Hepatocyte (in vitro differentiated cells): ENCODE results near the gene AHNAK. TPM values are rescaled to one million over a fixed set of nuclear protein-coding genes. Genes with fewer than 3 reads are reported as not detected.
A peak's percentile ranks its signal among the peaks of the same experiment; 100 is the strongest.

Experiments used
- DNase-seq: peaks from one replicate; pipeline ENCODE4 v3.0.0-alpha.2; 2016; ENCODE audit warnings: low spot score
- H2AFZ ChIP-seq: fragments of 200-600 bp; sonication (generic); 2 replicates; pipeline ENCODE4 v1.6.0; 2016; ENCODE audit warnings: antibody characterized with exemption, mild to moderate bottlenecking
- H3K27ac ChIP-seq: fragments of 200-600 bp; sonication (generic); 2 replicates; pipeline ENCODE4 v1.5.1; 2016; ENCODE audit warnings: mild to moderate bottlenecking
- H3K27me3 ChIP-seq: fragments of 200-600 bp; sonication (generic); 2 replicates; pipeline ENCODE4 v1.6.1; 2016
- H3K36me3 ChIP-seq: fragments of 200-600 bp; sonication (generic); replicated peaks from 2 replicates; pipeline ENCODE4 v1.5.1; 2016; ENCODE audit warnings: low read depth; ENCODE audit not compliant: insufficient read depth
- H3K4me1 ChIP-seq: fragments of 200-600 bp; sonication (generic); 2 replicates; pipeline ENCODE4 v1.5.1; 2016; ENCODE audit warnings: mild to moderate bottlenecking, moderate library complexity; ENCODE audit not compliant: insufficient read depth
- H3K4me2 ChIP-seq: fragments of 200-600 bp; sonication (generic); 2 replicates; pipeline ENCODE4 v1.6.0; 2016
- H3K4me3 ChIP-seq: fragments of 200-600 bp; sonication (generic); 2 replicates; pipeline ENCODE4 v1.5.1; 2016; ENCODE audit warnings: mild to moderate bottlenecking
- H3K79me2 ChIP-seq: fragments of 200-600 bp; sonication (generic); 2 replicates; pipeline ENCODE4 v1.6.0; 2017; ENCODE audit warnings: mild to moderate bottlenecking
- H3K9me2 ChIP-seq: fragments of 200-600 bp; sonication (generic); replicated peaks from 2 replicates; pipeline ENCODE4 v1.6.0; 2017; ENCODE audit warnings: mild to moderate bottlenecking; ENCODE audit not compliant: insufficient read depth
- H3K9me3 ChIP-seq: fragments of 200-600 bp; sonication (generic); 2 replicates; pipeline ENCODE4 v1.5.1; 2016; ENCODE audit warnings: low read depth, mild to moderate bottlenecking
- H4K20me1 ChIP-seq: fragments of 200-600 bp; sonication (generic); 2 replicates; pipeline ENCODE4 v1.6.0; 2016; ENCODE audit warnings: mild to moderate bottlenecking; ENCODE audit not compliant: insufficient read depth, poor library complexity, severe bottlenecking
- CTCF ChIP-seq: fragments of 200-600 bp; sonication (generic); IDR thresholded peaks from 2 replicates; pipeline ENCODE4 v1.5.1; 2016; ENCODE audit warnings: antibody characterized with exemption, mild to moderate bottlenecking; ENCODE audit not compliant: poor library complexity
- EZH2 ChIP-seq: fragments of 200-600 bp; sonication (generic); IDR thresholded peaks from 2 replicates; pipeline ENCODE4 v1.6.1; 2016; ENCODE audit warnings: antibody characterized with exemption, mild to moderate bottlenecking, borderline replicate concordance
- EZH2phosphoT487 ChIP-seq: fragments of 200-600 bp; sonication (generic); IDR thresholded peaks from one replicate; pipeline ENCODE4 v1.6.1; 2018; ENCODE audit warnings: antibody characterized with exemption, mild to moderate bottlenecking, low read depth, moderate library complexity; ENCODE audit not compliant: unreplicated experiment, severe bottlenecking
- WGBS: methylation state at CpG from one replicate; pipeline ENCODE4 v1.1.6; 2016; ENCODE audit warnings: low lambda C conversion rate; ENCODE audit errors: missing lambda C conversion rate; 5-methylcytosine and 5-hydroxymethylcytosine counted together
- polyA plus RNA-seq: library from polyadenylated mRNA; unstranded; fragments of >200 nt; fragmentation: Nextera tagmentation; extraction: Ambion mirVana; gene quantifications from 2 replicates; pipeline ENCODE4 v1.2.1, GENCODE V29; 2016
- total RNA-seq: library from RNA; depleted of rRNA; stranded (reverse); fragments of >200 nt; gene quantifications from 2 replicates; pipeline ENCODE4 v1.2.3, GENCODE V29; 2014

AHNAK gene
- total and polyA plus RNA-seq, 2 experiments from 2014 or later: 47.6 to 237 TPM

DNA sequence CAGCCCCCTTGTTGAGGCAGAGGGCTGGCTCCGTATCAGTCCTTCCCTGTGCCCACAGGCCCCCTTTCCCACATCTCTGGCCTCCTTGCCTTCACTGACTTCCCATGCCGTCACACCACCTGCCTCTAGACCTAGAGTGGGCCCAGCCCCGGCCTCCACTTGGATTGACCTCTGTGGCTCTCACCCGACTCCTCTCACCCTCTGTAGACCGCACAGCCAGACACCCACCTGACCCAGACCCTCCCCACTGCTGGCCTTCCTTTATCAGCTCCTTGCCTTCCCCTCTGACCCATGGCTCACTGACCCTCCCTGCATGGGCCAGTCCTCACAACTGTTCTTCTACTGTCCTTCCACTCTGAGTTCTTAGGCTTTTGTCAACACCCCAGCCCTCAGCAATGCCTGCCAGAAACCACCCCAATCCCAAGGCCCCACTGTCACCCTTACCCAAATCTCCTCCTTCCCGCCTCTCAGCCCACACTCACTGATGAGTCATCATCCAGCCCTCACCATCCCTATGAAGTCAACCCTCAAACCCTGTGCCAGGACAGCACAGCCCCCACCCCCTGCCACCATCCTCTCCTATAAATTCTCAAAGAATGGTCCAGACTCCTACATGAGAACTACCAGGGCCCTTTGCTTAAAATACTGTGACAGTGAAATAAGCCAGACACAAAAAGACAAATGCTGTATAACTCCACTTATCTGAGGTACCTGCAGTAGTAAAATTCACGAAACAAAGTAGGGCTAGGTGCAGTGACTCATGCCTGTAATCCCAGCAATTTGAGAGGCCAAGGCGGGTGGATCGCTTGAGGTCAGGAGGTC lies 74.3 kb downstream of the AHNAK start:
- no peak overlapping the region for H2AFZ ChIP-seq
- H3K9me3 ChIP-seq: no peaks in the 10 kb centered on the region
- WGBS: 48% methylated on average over 9 of the region's 9 CpGs
- no peak for TF ChIP-seq EZH2phosphoT487
- TF ChIP-seq CTCF: no peak
- no peak for TF ChIP-seq EZH2
- no peaks in the 10 kb centered on the region for H3K27me3 ChIP-seq
- DNase-seq: peak; percentile 68
- no peaks in the 10 kb centered on the region for H3K79me2 ChIP-seq
- H3K9me2 ChIP-seq: no peaks in the 10 kb centered on the region
- no peaks in the 10 kb centered on the region for H3K36me3 ChIP-seq
- H3K4me2 ChIP-seq: no peak overlapping the region
- no peaks in the 10 kb centered on the region for H4K20me1 ChIP-seq
- no peak overlapping the region for H3K4me3 ChIP-seq
- peaks cover 11% of the 10 kb centered on the region for H3K4me1 ChIP-seq
- H3K27ac ChIP-seq: peak overlapping the region; percentile 83

DNA sequence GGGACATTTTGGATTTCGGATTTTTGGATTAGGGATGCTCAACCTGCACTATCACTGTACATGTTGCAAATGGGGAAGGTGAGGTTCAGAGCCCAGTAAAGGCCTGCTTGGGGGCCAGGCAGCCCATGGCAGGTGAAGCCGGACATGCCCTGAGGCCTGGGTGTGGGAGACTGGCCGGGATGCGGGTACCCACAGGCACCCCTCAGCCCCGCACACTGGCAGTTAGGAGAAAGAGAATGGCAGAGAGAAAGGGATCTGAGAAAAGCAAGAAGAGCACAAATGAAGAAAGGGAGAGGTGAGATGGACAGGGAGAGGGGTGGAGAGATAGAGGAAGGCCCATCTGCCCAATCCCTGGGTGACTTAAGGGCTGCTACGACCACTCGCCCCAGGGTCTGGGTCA lies 75.0 kb downstream of the AHNAK start:
- H4K20me1 ChIP-seq: no peaks in the 10 kb centered on the region
- TF ChIP-seq CTCF (no peak), EZH2 (no peak), EZH2phosphoT487 (no peak)
- H3K27me3 ChIP-seq: no peaks in the 10 kb centered on the region
- no peak overlapping the region for H3K4me2 ChIP-seq
- no peaks in the 10 kb centered on the region for H3K9me3 ChIP-seq
- no peak overlapping the region for H2AFZ ChIP-seq
- WGBS: 98% methylated on average over 7 of the region's 7 CpGs
- DNase-seq: no peak
- no peaks in the 10 kb centered on the region for H3K79me2 ChIP-seq
- H3K9me2 ChIP-seq: no peaks in the 10 kb centered on the region
- peak overlapping the region; percentile 83 for H3K27ac ChIP-seq
- H3K4me3 ChIP-seq: no peak overlapping the region
- H3K36me3 ChIP-seq: no peaks in the 10 kb centered on the region
- H3K4me1 ChIP-seq: peaks cover 11% of the 10 kb centered on the region

GRCh38 chr11:62468577-62468976 lies 78.0 kb downstream of the AHNAK start:
- no peaks in the 10 kb centered on the region for H3K9me2 ChIP-seq
- TF ChIP-seq CTCF (no peak), EZH2 (no peak), EZH2phosphoT487 (no peak)
- 71% methylated on average over 2 of the region's 2 CpGs for WGBS
- no peak overlapping the region for H3K27ac ChIP-seq
- H4K20me1 ChIP-seq: no peaks in the 10 kb centered on the region
- no peak overlapping the region for H3K4me3 ChIP-seq
- no peaks in the 10 kb centered on the region for H3K36me3 ChIP-seq
- no peaks in the 10 kb centered on the region for H3K27me3 ChIP-seq
- no peak overlapping the region for H2AFZ ChIP-seq
- H3K4me2 ChIP-seq: no peak overlapping the region
- H3K4me1 ChIP-seq: peaks cover 11% of the 10 kb centered on the region
- no peaks in the 10 kb centered on the region for H3K9me3 ChIP-seq
- no peaks in the 10 kb centered on the region for H3K79me2 ChIP-seq
- DNase-seq: no peak
